Lung microvascular endothelial cell (primary cell): ENCODE data around the gene CR1. TPM values are rescaled to one million over a fixed set of nuclear protein-coding genes. Genes with fewer than 3 reads are reported as not detected.
"Not testable (repeated sequence)": the region's sequence is repeated elsewhere in the genome, so short reads cannot be mapped to it uniquely, and the experiment has no call there.

Source experiments
- DNase-seq, 2 donors: peaks; one replicate each; pipeline versions ENCODE4 v3.0.0 to v3.0.0-alpha.2; 2010; ENCODE audit warnings: low read depth in 2 of 2
- total RNA-seq: library from RNA; depleted of rRNA; stranded (reverse); fragments of >200 nt; gene quantifications from 2 replicates; pipeline ENCODE4 v1.2.1, GENCODE V29; 2014

The CR1 gene
- total RNA-seq, 1 donor from 2014 or later, result not detected

DNA sequence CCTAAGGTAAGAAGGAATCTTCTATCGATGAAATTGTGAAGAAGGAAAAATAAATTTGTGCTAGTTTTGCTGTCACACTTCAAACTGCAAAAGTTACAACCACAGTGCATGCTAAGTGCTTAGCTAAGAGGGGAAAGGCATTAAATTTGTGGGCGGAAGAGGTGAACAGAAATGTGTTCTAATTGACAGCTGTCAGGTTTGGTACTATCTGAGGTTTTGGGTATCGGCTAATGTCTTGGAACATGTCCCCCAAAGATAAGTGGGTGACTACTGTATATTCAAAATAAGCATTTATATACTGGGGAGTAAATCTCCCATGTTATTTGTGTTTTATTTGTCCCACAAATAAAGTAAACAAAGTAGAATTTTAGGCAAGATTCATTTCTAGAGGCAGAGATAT is 8.0 kb downstream of the CR1 start:
- no peak for DNase-seq

DNA sequence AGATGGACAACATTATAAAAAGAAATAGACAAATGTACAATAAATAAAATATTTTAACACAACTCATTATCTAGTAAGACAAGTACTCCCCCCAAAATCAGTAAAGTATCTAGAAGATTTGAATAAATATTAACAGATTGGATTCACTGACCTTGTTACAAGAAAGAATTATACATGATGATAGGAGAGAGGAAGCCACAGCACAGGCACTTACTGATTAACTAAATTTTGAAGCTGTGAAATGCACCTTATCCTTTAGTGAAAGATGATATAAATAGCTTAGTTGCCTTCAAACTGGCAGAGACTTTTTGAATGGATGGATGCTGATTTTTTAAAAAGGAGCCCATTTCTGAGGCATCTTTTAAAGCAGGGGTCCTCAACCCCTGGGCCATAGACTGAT is 8.5 kb downstream of the CR1 start:
- no peak for DNase-seq

DNA sequence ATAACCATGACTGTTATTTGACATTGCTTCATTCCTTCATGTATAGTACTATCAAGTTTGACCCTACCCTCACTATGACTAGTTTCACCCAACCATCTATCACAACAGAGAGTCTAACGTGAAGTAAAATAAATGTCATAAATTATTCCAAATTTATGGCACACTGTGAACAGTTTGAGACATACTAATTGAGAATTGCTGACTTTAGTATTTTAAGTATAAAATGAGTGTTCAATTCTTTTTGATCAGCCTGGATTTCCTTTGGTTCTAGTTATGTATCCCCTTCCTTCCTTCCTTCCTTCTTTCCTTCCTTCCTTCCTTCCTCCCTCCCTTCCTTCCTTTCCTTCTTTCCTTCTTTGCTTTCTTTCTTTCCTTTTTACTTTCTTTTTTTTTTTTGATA is 14.5 kb downstream of the CR1 start:
- DNase-seq, result no peak

GRCh38 chr1:207514890-207515289 is 18.9 kb downstream of the CR1 start:
- DNase-seq, result no peak

- DNase-seq, result no peak
Measured at GRCh38 chr1:207516729-207517128, 20.8 kb downstream of the CR1 start.

DNA sequence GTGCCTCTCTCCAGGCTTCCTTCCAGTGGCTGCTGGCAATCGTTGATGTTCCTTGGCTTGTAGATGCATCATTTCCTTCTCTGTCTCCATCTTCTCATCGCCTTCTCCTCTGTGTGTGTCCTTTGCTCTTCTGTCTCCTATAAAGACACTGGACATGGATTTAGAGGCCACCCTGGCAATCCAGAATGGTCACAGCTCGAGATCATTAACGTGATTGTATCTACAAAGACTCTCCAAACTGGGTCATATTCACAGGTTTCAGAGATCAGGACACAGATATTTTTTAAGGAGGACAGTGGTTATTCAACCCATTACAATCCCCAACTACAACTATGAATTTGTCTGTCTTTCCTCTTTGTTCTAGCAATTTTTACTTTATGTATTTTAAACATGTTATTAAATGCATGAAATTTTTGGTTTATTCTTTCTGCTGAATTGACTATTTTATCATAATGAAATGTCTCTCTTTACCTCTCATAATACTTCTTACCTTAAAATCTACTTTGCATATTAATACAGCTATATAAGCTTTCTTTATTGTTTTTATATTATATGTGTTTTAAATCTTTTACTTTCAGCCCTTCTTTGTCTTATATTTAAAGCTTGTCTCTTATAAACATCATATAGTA is 22.8 kb downstream of the CR1 start:
- DNase-seq, result no peak

DNA sequence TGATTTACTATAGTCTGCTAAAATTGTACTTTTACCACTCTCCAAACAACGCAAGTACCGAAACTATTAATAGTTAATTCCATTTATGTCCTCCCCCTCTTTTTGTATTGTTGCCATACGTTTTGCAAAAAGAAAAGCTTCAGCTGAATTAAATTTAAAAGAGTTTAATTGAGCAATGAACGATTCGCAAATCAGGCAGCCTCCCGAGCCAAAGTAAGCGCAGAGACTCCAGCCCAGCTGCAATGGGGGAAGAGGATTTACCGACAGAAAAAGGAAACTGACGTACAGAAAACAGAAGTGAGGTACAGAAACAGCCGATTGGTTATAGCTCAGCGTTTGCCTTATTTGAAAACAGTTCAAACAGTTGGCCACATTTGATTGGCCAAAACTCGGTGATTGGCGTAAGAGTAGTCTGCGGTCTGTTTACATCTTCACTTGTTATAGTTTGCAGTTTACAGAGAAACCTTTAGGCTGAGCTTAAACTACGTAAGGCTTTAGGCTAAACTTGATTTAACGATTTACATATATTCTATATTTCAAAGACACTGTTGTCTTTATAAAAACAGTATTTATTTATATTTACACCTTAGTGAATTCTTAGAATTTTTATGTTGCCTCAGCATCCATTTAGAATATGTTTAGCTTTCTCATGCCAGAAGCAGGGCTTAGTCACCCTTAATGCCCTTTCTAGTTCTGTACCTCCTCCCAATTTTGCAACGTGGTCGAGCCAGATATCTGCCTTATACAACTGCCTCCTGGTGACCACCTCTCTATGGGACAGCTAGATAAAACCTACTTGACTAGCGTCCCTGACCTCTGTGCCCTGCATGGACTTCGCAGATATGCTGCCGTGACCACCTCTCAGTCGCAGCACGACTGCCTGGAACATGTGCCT is 23.8 kb downstream of the CR1 start:
- no peak for DNase-seq

GRCh38 chr1:207520400-207521345 is 24.7 kb downstream of the CR1 start:
- DNase-seq, result not testable (repeated sequence)

DNA sequence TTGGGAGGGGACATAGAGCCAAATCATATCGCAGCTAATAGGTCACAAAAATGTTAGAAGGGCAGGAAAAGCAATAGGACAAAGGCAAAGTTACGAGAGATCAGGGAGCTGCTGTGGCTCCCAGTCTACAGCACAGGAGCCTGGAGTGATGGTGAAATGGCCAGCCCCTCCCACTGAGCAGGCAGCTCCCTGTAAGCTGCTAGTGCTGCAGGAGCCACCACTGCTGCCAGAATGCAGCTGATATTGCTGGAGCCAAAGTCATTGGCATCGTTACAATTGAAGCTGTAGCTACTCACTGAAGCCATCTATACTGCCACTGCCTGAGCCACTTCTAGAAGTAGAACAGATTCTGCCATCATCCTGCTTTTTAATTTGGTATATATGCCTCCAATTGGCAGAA is 29.3 kb downstream of the CR1 start:
- not testable (repeated sequence) for DNase-seq

- not testable (repeated sequence) for DNase-seq
Measured at GRCh38 chr1:207528401-207528800, 32.4 kb downstream of the CR1 start.

GRCh38 chr1:207536263-207536662 is 40.3 kb downstream of the CR1 start:
- DNase-seq, result not testable (repeated sequence)

GRCh38 chr1:207546677-207547357 is 50.9 kb downstream of the CR1 start:
- not testable (repeated sequence) for DNase-seq

GRCh38 chr1:207554823-207555222 is 58.9 kb downstream of the CR1 start:
- not testable (repeated sequence) for DNase-seq

- peak; percentile 4 to 17 for DNase-seq
Measured at GRCh38 chr1:207565546-207566468, 69.8 kb downstream of the CR1 start.

DNA sequence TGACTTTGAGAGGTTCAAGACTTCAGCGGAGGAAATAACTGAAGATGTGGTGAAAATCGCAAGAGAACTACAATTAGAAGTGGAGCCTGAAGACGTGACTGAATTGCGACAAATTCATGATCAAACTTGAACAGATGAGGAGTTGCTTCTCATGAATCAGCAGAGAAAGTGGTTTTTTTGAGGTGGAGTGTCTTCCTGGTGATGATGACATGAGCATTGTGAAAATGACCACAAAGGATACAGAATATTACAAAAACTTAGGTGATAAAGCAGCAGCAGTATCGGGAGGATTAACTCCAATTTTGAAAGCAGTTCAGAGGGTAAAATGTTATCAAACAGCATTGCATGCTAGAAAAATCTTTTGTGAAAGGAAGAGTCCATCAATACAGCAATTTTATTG is 76.0 kb downstream of the CR1 start:
- DNase-seq, result not testable (repeated sequence)

DNA sequence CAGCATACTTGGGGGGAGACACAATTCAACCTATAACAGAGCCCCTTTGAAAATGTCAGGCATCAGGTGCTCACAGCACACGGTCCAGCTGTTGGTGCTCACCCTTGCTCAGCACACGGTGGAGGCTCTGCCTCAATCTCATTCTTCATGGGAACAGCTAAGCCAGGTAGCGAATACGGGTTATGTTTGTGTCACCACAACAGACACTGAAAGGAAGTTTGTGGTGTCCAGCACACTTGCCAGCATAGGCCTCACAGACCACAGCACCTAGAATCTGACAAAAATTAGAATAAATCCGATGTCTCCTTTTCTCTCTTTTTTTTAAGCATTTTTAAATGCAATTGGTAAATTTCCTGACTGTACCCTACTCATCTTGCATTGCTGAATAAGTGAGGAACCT is 77.1 kb downstream of the CR1 start:
- not testable (repeated sequence) for DNase-seq

- DNase-seq, result not testable (repeated sequence)
Measured at GRCh38 chr1:207575381-207575780, 79.4 kb downstream of the CR1 start.

- DNase-seq, result no peak
Measured at GRCh38 chr1:207578796-207579435, 83.0 kb downstream of the CR1 start.

GRCh38 chr1:207579436-207579799 is 83.5 kb downstream of the CR1 start:
- peak; percentile 68 to 73 for DNase-seq
